COLO668 (cell line): ENCODE results near the gene TBX2.

Experiments used
- DNase-seq: peaks from one replicate; lab custom pipeline; 2025; ENCODE audit not compliant: unreplicated experiment; lab: John Stamatoyannopoulos, UW

TBX2 gene

GRCh38 chr17:61401389-61402072 is 1.9 kb downstream of the TBX2 start:
- no peak for DNase-seq

GRCh38 chr17:61402073-61402541 is 2.5 kb downstream of the TBX2 start:
- DNase-seq = no peak

DNA sequence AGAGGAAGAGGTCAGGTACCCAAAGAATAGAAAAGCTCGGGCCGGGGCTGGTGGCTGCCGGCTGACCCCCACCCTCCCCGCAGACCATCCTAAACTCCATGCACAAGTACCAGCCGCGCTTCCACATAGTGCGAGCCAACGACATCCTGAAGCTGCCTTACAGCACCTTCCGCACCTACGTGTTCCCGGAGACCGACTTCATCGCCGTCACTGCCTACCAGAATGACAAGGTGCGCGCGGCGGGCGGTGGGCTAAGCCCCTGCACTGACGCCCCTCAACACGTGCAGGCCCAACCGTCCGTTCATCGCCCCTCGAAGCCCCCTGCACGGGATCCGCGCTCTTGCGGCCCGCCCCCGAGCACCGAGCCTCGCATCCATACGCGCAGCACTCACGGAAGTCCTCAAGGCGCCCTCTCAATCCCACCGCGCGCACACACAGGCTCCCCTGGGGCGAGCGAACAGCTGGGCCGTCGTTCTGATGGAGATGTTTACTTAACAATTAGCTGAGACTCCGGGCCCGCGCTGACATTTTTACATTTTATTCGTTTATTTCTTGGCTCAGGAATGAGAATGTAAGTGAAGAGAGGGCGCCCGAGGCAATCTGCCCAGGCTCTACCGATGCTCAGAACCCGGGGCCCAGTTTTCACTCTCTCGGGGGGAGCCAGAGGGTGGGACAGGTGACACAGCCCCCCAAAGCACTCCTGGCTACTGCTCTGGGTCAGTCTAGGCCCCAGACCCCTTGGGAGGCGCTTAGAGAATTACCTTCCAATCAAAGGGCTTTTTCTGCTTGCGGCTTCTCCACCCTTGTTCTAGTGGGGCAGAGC is 3.5 kb downstream of the TBX2 start:
- DNase-seq = peak; percentile 38

GRCh38 chr17:61403801-61404662 is 4.4 kb downstream of the TBX2 start:
- DNase-seq = no peak

DNA sequence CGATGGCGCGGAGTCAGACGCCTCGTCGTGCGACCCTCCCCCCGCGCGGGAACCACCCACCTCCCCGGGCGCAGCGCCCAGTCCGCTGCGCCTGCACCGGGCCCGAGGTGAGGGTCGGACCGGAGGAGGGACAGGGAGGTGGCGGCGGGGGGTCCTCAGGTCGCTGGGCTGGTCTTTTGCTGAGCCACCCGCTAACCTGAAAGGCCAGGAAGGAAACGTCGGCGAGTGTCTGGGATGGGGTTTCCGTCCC is 4.9 kb downstream of the TBX2 start:
- no peak for DNase-seq

DNA sequence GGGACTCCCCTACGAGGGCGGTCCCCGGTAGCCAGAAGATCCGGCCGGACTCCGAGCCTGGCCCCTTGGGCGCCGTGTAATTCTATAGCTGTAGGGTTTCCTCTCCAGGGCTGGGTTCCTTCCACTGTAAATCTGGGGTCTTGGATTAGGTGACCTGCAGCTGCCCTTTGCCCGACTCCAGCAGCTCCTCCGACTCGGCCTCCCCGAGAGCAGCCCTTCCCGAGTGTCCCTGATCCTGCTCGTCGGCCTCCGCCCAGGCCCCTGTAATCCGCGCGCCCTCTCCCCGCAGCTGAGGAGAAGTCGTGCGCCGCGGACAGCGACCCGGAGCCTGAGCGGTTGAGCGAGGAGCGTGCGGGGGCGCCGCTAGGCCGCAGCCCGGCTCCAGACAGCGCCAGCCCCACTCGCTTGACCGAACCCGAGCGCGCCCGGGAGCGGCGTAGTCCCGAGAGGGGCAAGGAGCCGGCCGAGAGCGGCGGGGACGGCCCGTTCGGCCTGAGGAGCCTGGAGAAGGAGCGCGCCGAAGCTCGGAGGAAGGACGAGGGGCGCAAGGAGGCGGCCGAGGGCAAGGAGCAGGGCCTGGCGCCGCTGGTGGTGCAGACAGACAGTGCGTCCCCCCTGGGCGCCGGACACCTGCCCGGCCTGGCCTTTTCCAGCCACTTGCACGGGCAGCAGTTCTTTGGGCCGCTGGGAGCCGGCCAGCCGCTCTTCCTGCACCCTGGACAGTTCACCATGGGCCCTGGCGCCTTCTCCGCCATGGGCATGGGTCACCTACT is 5.5 kb downstream of the TBX2 start:
- DNase-seq = no peak

GRCh38 chr17:61405686-61406536 is 6.3 kb downstream of the TBX2 start:
- DNase-seq = no peak

GRCh38 chr17:61406537-61406845 is 6.8 kb downstream of the TBX2 start:
- no peak for DNase-seq

DNA sequence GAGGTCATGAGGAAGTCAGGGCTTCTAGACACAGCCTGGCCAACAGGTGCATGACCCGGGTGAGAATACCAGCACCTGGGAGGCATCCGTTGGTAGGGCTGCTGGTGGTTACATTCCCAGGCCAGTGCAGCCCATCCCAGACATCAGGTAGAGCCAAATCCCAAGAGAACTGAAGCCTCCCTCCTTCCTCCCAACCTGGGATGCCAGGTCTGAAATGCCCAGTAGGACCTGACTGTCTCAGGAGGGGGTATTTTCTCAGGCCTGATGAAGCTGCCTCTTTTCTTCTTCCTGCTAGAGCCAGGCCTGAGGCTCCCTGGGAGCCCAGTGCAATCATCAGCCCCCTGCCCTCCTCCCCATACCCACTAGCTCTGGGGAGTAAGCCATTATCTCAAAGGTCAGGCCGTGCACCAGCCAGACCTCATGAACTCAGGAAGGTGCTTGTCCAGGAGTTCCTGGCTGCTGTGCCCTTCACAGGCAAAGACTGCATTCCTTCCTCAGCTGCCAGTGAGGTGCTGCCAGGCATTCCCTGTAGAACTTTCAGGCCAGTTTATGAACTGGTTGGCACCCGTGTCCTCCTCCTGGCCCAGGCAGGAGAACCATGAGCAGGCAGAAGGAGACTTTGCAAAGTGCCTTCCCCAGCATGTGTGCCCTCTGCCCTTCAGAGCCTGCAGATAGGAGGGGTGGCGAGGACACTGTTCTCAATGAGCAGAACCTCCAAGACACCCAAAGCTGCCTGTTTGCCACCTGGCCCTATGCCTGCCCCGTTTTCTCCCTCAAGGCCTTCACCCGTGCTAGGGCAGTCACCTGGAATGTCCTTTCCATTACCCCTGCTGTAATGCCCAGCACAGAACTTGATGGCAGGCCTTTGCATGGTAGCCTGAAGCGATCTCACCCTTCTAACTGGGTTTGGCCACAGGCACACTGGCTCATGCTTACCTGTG is 7.6 kb downstream of the TBX2 start:
- DNase-seq = no peak

- no peak for DNase-seq
Measured at GRCh38 chr17:61408151-61409041, 8.8 kb downstream of the TBX2 start.

GRCh38 chr17:61409301-61410112 is 9.9 kb downstream of the TBX2 start:
- peak; percentile 13 for DNase-seq

DNA sequence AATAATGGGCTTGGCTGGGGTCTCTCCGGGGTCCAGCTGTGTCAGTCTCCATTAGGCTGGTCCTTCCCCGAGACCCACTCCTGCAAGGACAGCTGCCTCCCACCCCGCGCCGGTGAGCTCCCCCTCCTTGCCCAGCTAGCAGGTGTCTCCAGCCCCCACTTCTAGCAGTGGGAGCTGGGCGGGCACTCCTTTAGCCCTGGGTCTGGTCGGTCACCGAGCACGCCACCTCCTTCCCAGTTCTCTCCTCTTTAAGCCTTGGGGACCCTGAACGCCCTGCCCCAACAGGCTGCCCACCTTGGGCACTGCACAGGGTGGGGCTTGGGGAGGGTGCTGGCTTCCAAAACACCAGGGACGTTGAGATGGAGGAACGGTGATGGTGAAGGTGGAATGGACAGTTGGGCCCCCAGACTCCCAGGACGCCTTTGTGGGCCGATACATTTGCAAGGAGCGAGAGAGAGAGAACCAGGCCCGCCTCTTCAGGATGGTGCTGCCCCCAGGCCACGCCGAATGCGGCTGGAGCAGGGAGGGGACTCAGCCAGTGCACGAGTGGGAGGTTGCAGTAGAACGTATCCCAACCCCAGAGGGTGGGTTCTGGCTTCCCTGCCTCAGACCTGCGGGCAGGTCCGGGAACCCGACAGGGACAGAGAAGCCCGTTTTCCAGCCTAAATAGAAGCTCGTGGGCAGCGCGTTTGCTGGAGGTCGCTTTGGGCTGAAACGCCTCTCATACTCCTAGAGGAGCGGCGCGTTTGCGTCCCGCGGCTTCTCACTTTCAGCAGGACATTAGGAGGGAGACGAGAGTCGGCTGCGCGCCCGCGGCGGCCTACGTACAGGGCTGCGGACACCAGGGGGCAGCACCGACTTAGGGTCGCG is 10.7 kb downstream of the TBX2 start:
- peak; percentile 17 for DNase-seq

GRCh38 chr17:61411011-61411260 is 11.3 kb downstream of the TBX2 start:
- DNase-seq = no peak

- DNase-seq = peak; percentile 19
Measured at GRCh38 chr17:61411261-61412142, 11.9 kb downstream of the TBX2 start.

DNA sequence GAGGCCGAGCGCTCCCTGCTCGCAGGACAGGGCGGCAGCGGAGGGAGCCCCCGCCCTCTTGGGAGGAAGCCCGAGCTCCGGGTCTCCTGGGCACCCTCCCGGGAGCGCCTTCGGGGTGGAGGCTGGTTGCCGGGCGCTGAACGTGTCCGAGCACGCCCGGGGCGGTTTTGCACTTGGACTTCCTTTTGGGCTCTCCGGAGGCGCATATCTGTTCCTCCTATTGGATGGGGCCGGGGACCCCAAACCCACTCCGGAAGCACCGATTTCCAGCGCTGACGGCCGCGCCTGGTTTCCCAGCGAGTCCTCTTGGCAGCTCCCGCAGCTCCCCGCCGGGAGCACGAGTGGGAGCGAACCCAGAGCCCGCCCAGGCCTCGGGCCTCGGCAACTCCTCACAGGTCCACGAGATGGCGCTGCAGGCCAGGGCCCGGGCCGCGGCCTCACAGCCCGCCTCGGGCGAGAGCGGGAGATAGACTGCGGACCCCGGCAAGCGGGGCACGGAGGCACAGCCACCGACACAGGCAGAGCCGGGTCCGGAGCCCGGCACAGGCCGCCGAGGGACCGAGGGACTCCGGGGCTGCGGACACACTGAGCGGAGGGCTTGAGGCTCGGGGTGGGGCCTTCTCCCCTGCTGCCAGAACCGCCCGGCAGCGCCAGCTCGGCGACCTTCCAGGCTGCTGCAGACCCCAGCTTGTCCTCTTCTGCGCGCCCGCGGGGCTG is 12.7 kb downstream of the TBX2 start:
- DNase-seq = peak; percentile 54
